ENCODE measurements around the gene C22orf23.

Gene C22orf23

GRCh38 chr22:37953437-37954179 lies at the start of gene C22orf23, which contains the start of gene POLR2F:
TSS of gene C22orf23 (minus strand) at chr22:37953601. CDS start at chr22:37953149, 452 bp downstream.
TSS of gene POLR2F (plus strand) at chr22:37953699. CDS start at chr22:37953788, 89 bp downstream.
- H3K27ac ChIP-seq (ENCODE audit: low read length) = peak within 1 kb of the TSS; percentile 55
- H3K4me1 ChIP-seq (ENCODE audit: insufficient read depth, low read length) = peaks cover 4% of the 10 kb centered on the region

DNA sequence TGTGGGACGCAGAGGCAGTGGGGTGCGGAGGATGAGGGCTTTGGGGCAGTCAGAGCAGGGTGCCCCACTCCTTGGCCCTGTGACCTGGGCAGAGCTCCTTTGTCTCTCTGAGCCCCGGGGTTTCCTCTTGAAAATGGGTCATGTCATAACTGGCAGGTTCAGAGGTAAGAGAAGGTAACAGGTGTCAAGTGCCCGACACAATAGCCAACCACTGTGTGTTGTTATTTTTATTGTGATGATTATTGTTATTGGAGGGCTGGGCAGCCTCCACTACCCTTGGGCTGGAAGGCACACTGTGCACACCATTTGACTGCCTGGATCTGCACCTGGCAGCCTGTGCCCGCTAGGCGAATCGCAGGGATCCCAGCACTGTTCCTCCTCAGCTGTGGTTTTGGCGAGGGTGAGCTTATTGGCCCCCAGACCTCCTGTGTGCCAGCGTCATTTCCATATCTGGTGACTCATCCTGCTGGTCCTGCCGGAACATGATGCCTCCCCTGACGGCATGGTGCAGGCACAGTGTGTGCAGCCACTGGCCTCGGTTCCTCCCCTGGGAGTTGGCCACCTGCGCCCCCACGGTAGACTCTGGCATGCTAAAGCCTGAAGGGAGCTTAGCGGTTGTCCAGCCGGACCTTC lies 46.4 kb upstream of the C22orf23 start:
- Histone ChIP-seq H3K36me3 (ENCODE audit: insufficient read depth, low read depth, low read length) (no peaks in the 10 kb centered on the region), H3K4me1 (ENCODE audit: insufficient read depth, low read length) (peaks cover 9% of the 10 kb centered on the region), H3K4me3 (ENCODE audit: low read length) (no peak overlapping the region), H3K27ac (ENCODE audit: low read length) (no peak overlapping the region), H3K9me3 (ENCODE audit: insufficient read depth, low read depth, low read length) (no peaks in the 10 kb centered on the region), H3K27me3 (ENCODE audit: insufficient read depth, low read length) (no peaks in the 10 kb centered on the region), H3K9ac (ENCODE audit: low read depth, low read length) (no peak overlapping the region)

More at GRCh38 chr22:37953437-37954179, at the start of gene C22orf23, which contains the start of gene POLR2F:
- H3K9ac ChIP-seq (ENCODE audit: low read depth, low read length) = peak within 1 kb of the TSS; percentile 95
- H3K27me3 ChIP-seq (ENCODE audit: insufficient read depth, low read length) = peaks cover 15% of the 10 kb centered on the region
- peak within 1 kb of the TSS; percentile 99 for H3K4me3 ChIP-seq (ENCODE audit: low read length)
- peaks cover 20% of the 10 kb centered on the region for H3K36me3 ChIP-seq (ENCODE audit: insufficient read depth, low read depth, low read length)
- no peaks in the 10 kb centered on the region for H3K9me3 ChIP-seq (ENCODE audit: insufficient read depth, low read depth, low read length)

DNA sequence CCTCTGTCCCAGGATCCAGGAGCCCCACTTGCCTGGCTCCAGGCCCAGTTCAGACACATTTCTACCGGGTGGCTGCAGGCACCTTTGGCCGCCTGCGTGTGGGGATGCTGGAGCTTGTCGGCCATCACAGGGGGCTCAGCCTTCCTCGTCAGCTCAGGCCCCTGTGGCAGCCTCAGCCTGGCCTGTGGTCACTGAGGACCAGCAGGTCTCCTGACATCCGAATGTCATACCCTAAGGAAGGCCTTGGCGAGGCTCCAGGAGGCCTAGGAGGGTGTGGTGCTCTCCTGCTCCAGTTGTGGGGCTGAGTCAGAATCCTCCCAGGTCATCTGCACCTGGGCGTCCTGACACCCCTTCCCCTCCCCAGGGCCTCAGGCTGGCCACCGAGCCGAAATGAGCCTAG lies 45.8 kb upstream of the C22orf23 start:
- H3K27ac ChIP-seq (ENCODE audit: low read length) = no peak overlapping the region
- no peak overlapping the region for H3K9ac ChIP-seq (ENCODE audit: low read depth, low read length)

GRCh38 chr22:37998543-37998942 lies 45.1 kb upstream of the C22orf23 start:
- Histone ChIP-seq H3K9ac (ENCODE audit: low read depth, low read length) (no peak overlapping the region), H3K4me3 (ENCODE audit: low read length) (no peak overlapping the region), H3K4me1 (ENCODE audit: insufficient read depth, low read length) (peaks cover 9% of the 10 kb centered on the region), H3K36me3 (ENCODE audit: insufficient read depth, low read depth, low read length) (no peaks in the 10 kb centered on the region), H3K27ac (ENCODE audit: low read length) (no peak overlapping the region), H3K9me3 (ENCODE audit: insufficient read depth, low read depth, low read length) (no peaks in the 10 kb centered on the region), H3K27me3 (ENCODE audit: insufficient read depth, low read length) (no peaks in the 10 kb centered on the region)

More for the DNA sequence above, 45.8 kb upstream of the C22orf23 start:
- H3K27me3 ChIP-seq (ENCODE audit: insufficient read depth, low read length) = no peaks in the 10 kb centered on the region
- H3K9me3 ChIP-seq (ENCODE audit: insufficient read depth, low read depth, low read length) = no peaks in the 10 kb centered on the region
- H3K4me1 ChIP-seq (ENCODE audit: insufficient read depth, low read length) = peaks cover 9% of the 10 kb centered on the region
- no peaks in the 10 kb centered on the region for H3K36me3 ChIP-seq (ENCODE audit: insufficient read depth, low read depth, low read length)
- H3K4me3 ChIP-seq (ENCODE audit: low read length) = no peak overlapping the region

GRCh38 chr22:37996515-37997246 lies 43.3 kb upstream of the C22orf23 start:
- Histone ChIP-seq H3K36me3 (ENCODE audit: insufficient read depth, low read depth, low read length) (no peaks in the 10 kb centered on the region), H3K4me3 (ENCODE audit: low read length) (no peak overlapping the region), H3K9me3 (ENCODE audit: insufficient read depth, low read depth, low read length) (no peaks in the 10 kb centered on the region), H3K4me1 (ENCODE audit: insufficient read depth, low read length) (peaks cover 9% of the 10 kb centered on the region), H3K27ac (ENCODE audit: low read length) (no peak overlapping the region), H3K27me3 (ENCODE audit: insufficient read depth, low read length) (peaks cover 4% of the 10 kb centered on the region; the same call in 1 of the 2 replicates), H3K9ac (ENCODE audit: low read depth, low read length) (no peak overlapping the region)

DNA sequence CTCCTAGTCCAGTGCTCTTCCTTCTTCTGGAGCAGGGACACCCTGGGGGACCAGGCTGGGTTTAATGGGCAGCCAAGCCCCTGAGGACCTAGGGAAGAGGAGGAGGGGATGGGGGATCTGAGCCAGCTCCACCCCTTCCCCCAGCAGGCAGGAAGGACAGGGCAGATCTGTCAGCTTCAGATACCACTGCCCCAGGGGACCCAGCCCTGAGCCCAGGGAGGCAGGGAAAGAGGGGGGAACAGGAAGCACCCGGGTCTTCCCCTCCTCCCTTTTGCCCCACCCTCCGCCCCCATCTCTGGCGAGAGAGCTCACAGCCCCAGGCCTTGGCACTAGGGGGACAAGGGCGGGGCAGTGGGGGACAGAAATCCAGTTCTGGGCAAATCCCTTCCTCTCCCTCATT lies 42.7 kb upstream of the C22orf23 start:
- no peaks in the 10 kb centered on the region for H3K36me3 ChIP-seq (ENCODE audit: insufficient read depth, low read depth, low read length)
- peaks cover 6% of the 10 kb centered on the region; the same call in 1 of the 2 replicates for H3K27me3 ChIP-seq (ENCODE audit: insufficient read depth, low read length)
- H3K9ac ChIP-seq (ENCODE audit: low read depth, low read length) = no peak overlapping the region
- no peak overlapping the region for H3K4me3 ChIP-seq (ENCODE audit: low read length)
- H3K4me1 ChIP-seq (ENCODE audit: insufficient read depth, low read length) = peaks cover 9% of the 10 kb centered on the region
- H3K27ac ChIP-seq (ENCODE audit: low read length) = no peak overlapping the region
- H3K9me3 ChIP-seq (ENCODE audit: insufficient read depth, low read depth, low read length) = no peaks in the 10 kb centered on the region

GRCh38 chr22:37995460-37995859 lies 42.1 kb upstream of the C22orf23 start:
- Histone ChIP-seq H3K36me3 (ENCODE audit: insufficient read depth, low read depth, low read length) (no peaks in the 10 kb centered on the region), H3K9me3 (ENCODE audit: insufficient read depth, low read depth, low read length) (no peaks in the 10 kb centered on the region), H3K4me3 (ENCODE audit: low read length) (no peak overlapping the region), H3K9ac (ENCODE audit: low read depth, low read length) (no peak overlapping the region), H3K27ac (ENCODE audit: low read length) (no peak overlapping the region), H3K4me1 (ENCODE audit: insufficient read depth, low read length) (peaks cover 9% of the 10 kb centered on the region), H3K27me3 (ENCODE audit: insufficient read depth, low read length) (peaks cover 6% of the 10 kb centered on the region; the same call in 1 of the 2 replicates)

GRCh38 chr22:37994982-37995381 lies 41.6 kb upstream of the C22orf23 start:
- Histone ChIP-seq H3K9ac (ENCODE audit: low read depth, low read length) (no peak overlapping the region), H3K27ac (ENCODE audit: low read length) (no peak overlapping the region), H3K4me1 (ENCODE audit: insufficient read depth, low read length) (peaks cover 6% of the 10 kb centered on the region)

GRCh38 chr22:37994049-37994448 lies 40.6 kb upstream of the C22orf23 start:
- H3K4me1 ChIP-seq (ENCODE audit: insufficient read depth, low read length) = no peaks in the 10 kb centered on the region
- H3K9ac ChIP-seq (ENCODE audit: low read depth, low read length) = no peak overlapping the region
- H3K4me3 ChIP-seq (ENCODE audit: low read length) = no peak overlapping the region
- H3K36me3 ChIP-seq (ENCODE audit: insufficient read depth, low read depth, low read length) = no peaks in the 10 kb centered on the region
- peaks cover 6% of the 10 kb centered on the region; the same call in 1 of the 2 replicates for H3K27me3 ChIP-seq (ENCODE audit: insufficient read depth, low read length)
- no peaks in the 10 kb centered on the region for H3K9me3 ChIP-seq (ENCODE audit: insufficient read depth, low read depth, low read length)
- H3K27ac ChIP-seq (ENCODE audit: low read length) = no peak overlapping the region

More at GRCh38 chr22:37994982-37995381, 41.6 kb upstream of the C22orf23 start:
- H3K36me3 ChIP-seq (ENCODE audit: insufficient read depth, low read depth, low read length) = no peaks in the 10 kb centered on the region
- H3K9me3 ChIP-seq (ENCODE audit: insufficient read depth, low read depth, low read length) = no peaks in the 10 kb centered on the region
- peaks cover 6% of the 10 kb centered on the region; the same call in 1 of the 2 replicates for H3K27me3 ChIP-seq (ENCODE audit: insufficient read depth, low read length)
- H3K4me3 ChIP-seq (ENCODE audit: low read length) = no peak overlapping the region

GRCh38 chr22:37991731-37992442 lies 38.5 kb upstream of the C22orf23 start:
- Histone ChIP-seq H3K27ac (ENCODE audit: low read length) (no peak overlapping the region), H3K9me3 (ENCODE audit: insufficient read depth, low read depth, low read length) (no peaks in the 10 kb centered on the region), H3K27me3 (ENCODE audit: insufficient read depth, low read length) (peaks cover 6% of the 10 kb centered on the region; the same call in 1 of the 2 replicates), H3K36me3 (ENCODE audit: insufficient read depth, low read depth, low read length) (no peaks in the 10 kb centered on the region), H3K9ac (ENCODE audit: low read depth, low read length) (no peak overlapping the region), H3K4me1 (ENCODE audit: insufficient read depth, low read length) (no peaks in the 10 kb centered on the region), H3K4me3 (ENCODE audit: low read length) (no peak overlapping the region)

DNA sequence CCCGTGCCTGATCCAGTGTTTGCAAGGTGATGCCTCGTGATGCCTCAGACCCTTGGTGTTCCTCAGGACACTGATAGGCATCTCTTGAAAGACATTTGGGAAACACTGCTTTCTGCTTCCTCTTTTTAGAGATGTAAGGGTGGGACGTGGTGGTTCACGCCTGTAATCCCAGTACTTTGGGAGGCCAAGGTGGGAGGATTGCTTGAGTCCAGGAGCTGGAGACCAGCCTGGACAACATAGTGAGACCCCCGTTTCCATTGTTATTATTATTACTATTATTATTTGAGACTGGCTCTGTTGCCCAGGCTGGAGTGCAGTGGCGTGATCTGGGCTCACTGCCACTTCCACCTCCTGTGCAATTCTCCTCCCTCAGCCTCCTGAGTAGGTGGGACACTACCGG lies 37.5 kb upstream of the C22orf23 start:
- H3K4me3 ChIP-seq (ENCODE audit: low read length) = no peak overlapping the region
- H3K27ac ChIP-seq (ENCODE audit: low read length) = no peak overlapping the region
- no peaks in the 10 kb centered on the region for H3K36me3 ChIP-seq (ENCODE audit: insufficient read depth, low read depth, low read length)
- no peak overlapping the region for H3K9ac ChIP-seq (ENCODE audit: low read depth, low read length)
- peaks cover 6% of the 10 kb centered on the region; the same call in 1 of the 2 replicates for H3K27me3 ChIP-seq (ENCODE audit: insufficient read depth, low read length)
- H3K4me1 ChIP-seq (ENCODE audit: insufficient read depth, low read length) = no peaks in the 10 kb centered on the region
- H3K9me3 ChIP-seq (ENCODE audit: insufficient read depth, low read depth, low read length) = no peaks in the 10 kb centered on the region

Data from iPS-20b (cell line).